ENCODE measurements around the gene PXT1.

The PXT1 gene

DNA sequence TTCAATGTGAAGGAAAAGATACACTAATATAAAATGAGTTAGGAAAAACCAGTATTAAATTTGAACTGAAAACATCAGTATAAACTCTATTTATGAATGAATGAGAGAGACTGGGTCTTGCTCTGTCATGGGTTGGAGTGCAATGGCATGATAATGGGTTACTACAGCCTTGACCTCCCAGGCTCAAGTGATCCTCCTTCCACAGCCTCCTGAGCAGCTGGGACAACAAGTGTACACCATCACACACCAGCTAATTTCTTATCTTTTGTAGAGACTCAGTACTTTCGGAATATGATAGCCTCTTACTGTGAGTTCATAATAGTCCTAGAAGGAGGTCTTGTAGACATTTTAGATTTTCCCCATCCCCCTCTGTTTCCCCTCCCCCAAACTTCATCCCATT, 21.6 kb upstream of the PXT1 start:
- no peak for DNase-seq (ENCODE audit: low read depth in 1 of 2, low spot score in 1 of 2)
- no peak overlapping the region for H3K4me3 ChIP-seq (replicated peaks; ENCODE audit: insufficient read depth, low read length)
- TF ChIP-seq POLR2AphosphoS5 (IDR thresholded peaks at IDR 0.05; ENCODE audit: low read depth) (no peak), GABPA (IDR thresholded peaks at IDR 0.05; ENCODE audit: low read depth) (no peak), SPI1 (IDR thresholded peaks at IDR 0.05; ENCODE audit: borderline replicate concordance, low read depth) (no peak), REST (IDR thresholded peaks at IDR 0.05; ENCODE audit: insufficient replicate concordance, low read depth) (no peak)
- TF ChIP-seq, protein P1, sequence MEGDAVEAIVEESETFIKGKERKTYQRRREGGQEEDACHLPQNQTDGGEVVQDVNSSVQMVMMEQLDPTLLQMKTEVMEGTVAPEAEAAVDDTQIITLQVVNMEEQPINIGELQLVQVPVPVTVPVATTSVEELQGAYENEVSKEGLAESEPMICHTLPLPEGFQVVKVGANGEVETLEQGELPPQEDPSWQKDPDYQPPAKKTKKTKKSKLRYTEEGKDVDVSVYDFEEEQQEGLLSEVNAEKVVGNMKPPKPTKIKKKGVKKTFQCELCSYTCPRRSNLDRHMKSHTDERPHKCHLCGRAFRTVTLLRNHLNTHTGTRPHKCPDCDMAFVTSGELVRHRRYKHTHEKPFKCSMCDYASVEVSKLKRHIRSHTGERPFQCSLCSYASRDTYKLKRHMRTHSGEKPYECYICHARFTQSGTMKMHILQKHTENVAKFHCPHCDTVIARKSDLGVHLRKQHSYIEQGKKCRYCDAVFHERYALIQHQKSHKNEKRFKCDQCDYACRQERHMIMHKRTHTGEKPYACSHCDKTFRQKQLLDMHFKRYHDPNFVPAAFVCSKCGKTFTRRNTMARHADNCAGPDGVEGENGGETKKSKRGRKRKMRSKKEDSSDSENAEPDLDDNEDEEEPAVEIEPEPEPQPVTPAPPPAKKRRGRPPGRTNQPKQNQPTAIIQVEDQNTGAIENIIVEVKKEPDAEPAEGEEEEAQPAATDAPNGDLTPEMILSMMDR (IDR thresholded peaks at IDR 0.05; ENCODE audit: insufficient read depth, low read length): no peak

DNA sequence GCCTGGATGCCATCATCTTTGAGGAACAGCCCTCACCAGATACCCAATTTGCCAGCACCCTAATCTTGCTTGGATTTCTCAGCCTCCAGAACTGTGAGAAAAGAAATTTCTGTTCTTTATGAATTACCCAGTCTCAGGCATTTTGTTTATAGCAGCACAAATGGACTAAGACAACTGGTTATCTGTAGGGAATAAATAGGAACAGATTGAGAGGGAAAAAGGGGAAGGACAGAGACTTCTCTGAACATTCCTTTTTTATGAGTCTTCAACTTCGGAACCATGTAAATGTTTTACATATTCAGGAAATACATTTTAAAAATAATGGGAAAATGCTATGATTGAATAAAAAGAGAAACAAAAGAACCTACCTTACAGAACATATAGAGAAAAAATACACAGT, 21.0 kb upstream of the PXT1 start:
- H3K27ac ChIP-seq (replicated peaks): no peak overlapping the region
- H3K27me3 ChIP-seq (ENCODE audit: insufficient read depth, poor library complexity, severe bottlenecking): no peaks in the 10 kb centered on the region
- no peak overlapping the region for H3K4me3 ChIP-seq (replicated peaks; ENCODE audit: insufficient read depth, low read length)
- TF ChIP-seq SPI1 (IDR thresholded peaks at IDR 0.05; ENCODE audit: borderline replicate concordance, low read depth) (no peak), GABPA (IDR thresholded peaks at IDR 0.05; ENCODE audit: low read depth) (no peak), REST (IDR thresholded peaks at IDR 0.05; ENCODE audit: insufficient replicate concordance, low read depth) (no peak), POLR2AphosphoS5 (IDR thresholded peaks at IDR 0.05; ENCODE audit: low read depth) (no peak)
- TF ChIP-seq, protein P1 (IDR thresholded peaks at IDR 0.05; ENCODE audit: insufficient read depth, low read length): no peak
- no peak for DNase-seq (ENCODE audit: low read depth in 1 of 2, low spot score in 1 of 2)

More for the DNA sequence above, 21.6 kb upstream of the PXT1 start:
- Histone ChIP-seq H3K27me3 (ENCODE audit: insufficient read depth, poor library complexity, severe bottlenecking) (no peaks in the 10 kb centered on the region), H3K27ac (replicated peaks) (no peak overlapping the region)

- H3K27ac ChIP-seq (replicated peaks): no peak overlapping the region
Measured at GRCh38 chr6:36461646-36462045, 19.0 kb upstream of the PXT1 start.

More at GRCh38 chr6:36461646-36462045, 19.0 kb upstream of the PXT1 start:
- no peak for DNase-seq (ENCODE audit: low read depth in 1 of 2, low spot score in 1 of 2)
- H3K4me3 ChIP-seq (replicated peaks; ENCODE audit: insufficient read depth, low read length): no peak overlapping the region
- no peak for TF ChIP-seq REST (IDR thresholded peaks at IDR 0.05; ENCODE audit: insufficient replicate concordance, low read depth)
- TF ChIP-seq, protein P1 (IDR thresholded peaks at IDR 0.05; ENCODE audit: insufficient read depth, low read length): no peak
- no peak for TF ChIP-seq GABPA (IDR thresholded peaks at IDR 0.05; ENCODE audit: low read depth)
- no peak for TF ChIP-seq POLR2AphosphoS5 (IDR thresholded peaks at IDR 0.05; ENCODE audit: low read depth)
- no peak for TF ChIP-seq SPI1 (IDR thresholded peaks at IDR 0.05; ENCODE audit: borderline replicate concordance, low read depth)
- no peaks in the 10 kb centered on the region for H3K27me3 ChIP-seq (ENCODE audit: insufficient read depth, poor library complexity, severe bottlenecking)
